ENCODE results near the gene CYP4F11.
"Not testable (repeated sequence)": the region's sequence is repeated elsewhere in the genome, so short reads cannot be mapped to it uniquely, and the experiment has no call there.

The CYP4F11 gene

GRCh38 chr19:15874821-15875474 lies 59.4 kb downstream of the CYP4F11 start:
- peak; percentile 18 for DNase-seq

GRCh38 chr19:15873771-15874170 lies 60.6 kb downstream of the CYP4F11 start:
- not testable (repeated sequence) for DNase-seq

GRCh38 chr19:15871570-15871969 lies 62.8 kb downstream of the CYP4F11 start:
- peak; percentile 48 for DNase-seq

- no peak for DNase-seq
These were observed 64.5 kb downstream of the CYP4F11 start for GRCh38 chr19:15869873-15870272.

- peak; percentile 92 for DNase-seq
These were observed 65.2 kb downstream of the CYP4F11 start for GRCh38 chr19:15869109-15869555.

- DNase-seq = no peak
These were observed 67.7 kb downstream of the CYP4F11 start for GRCh38 chr19:15866636-15867035.

- DNase-seq = no peak
These were observed 69.5 kb downstream of the CYP4F11 start for GRCh38 chr19:15864824-15865223.

- no peak for DNase-seq
These were observed 71.1 kb downstream of the CYP4F11 start for GRCh38 chr19:15863272-15863671.

- DNase-seq = no peak
These were observed 71.9 kb downstream of the CYP4F11 start for GRCh38 chr19:15862444-15862843.
